NOMO-1 treated with DMSO at 0.1 percent for 48 hours (cell line): ENCODE data around the gene ESRRB.

Source experiments
- DNase-seq: peaks from one replicate; lab custom pipeline; 2025; ENCODE audit not compliant: unreplicated experiment; lab: John Stamatoyannopoulos, UW

The ESRRB gene

DNA sequence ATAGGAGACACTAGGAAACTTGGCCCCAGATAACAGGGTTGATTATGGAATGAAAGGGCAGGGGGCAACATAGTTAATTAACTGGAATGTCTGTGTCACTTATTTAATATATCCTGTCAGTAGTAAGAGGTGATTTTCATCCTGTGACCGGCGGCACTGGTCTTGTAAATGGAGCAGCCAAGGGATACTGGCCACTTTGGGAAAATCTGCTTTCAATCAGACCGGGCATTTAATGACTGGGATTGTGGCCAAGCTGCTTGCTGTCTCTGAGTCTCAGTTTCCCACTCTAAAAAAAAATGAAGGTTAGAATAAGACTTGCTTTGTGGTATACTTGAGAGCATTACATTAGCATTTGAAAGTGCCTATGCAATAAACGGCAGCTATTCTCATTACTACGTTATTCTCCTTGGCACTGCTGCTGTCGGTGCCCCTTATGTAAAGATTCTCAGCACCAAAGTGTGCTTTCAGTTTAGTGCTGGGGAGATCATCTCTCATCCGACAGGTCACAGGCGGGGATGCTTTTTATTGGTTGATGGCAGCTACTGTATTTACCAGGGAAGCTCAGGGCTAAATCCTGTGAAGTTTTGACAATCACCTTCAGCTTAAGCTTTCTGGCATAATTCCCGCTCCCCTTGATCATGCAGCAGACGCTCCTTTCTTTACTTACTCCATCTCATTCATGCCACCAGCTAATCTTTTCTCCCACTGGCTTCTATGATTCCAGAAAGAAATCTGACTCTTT, 162.1 kb downstream of the ESRRB start:
- DNase-seq: no peak

DNA sequence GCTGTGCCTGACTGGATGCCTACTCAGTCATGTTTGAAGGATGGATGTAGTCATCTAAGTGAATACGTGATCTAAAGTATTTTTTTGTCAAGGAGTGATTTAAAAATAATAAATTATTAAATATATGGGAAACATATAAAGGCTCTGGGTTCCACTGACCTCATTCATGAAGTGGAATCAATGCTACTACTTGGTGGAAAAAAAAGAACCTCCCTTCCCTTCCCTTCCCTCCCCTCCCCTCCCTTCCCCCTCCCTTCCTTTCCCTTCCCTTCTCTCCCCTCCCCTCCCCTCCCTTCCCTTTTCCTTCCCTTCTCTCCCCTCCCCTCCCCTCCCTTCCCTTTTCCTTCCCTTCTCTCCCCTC, 162.7 kb downstream of the ESRRB start:
- no peak for DNase-seq

- DNase-seq: no peak
Observed at GRCh38 chr14:76539130-76539529, 163.2 kb downstream of the ESRRB start.

- peak; percentile 67 for DNase-seq
Observed at GRCh38 chr14:76541594-76542219, 165.8 kb downstream of the ESRRB start.

- DNase-seq: peak; percentile 35
Observed at GRCh38 chr14:76546426-76547221, 170.7 kb downstream of the ESRRB start.

DNA sequence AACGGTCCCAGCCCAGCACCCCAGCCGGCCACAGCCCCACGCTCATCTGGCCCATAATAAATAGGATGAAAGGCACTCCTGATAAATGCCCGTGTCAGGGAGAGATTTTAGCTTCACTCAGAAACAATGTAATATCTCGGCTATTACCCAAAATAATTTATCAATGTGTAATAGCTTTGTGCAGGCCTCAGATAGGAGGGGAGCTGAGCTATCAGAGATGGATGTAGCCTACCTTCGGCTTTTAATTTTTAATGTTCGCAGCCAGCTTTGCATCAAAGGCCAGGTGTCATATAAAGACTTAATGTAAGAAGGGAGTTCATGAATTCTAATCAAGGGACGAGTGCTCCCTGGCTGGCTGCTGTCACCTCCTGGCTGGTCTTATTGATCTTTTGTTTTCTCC, 171.9 kb downstream of the ESRRB start:
- DNase-seq: no peak

DNA sequence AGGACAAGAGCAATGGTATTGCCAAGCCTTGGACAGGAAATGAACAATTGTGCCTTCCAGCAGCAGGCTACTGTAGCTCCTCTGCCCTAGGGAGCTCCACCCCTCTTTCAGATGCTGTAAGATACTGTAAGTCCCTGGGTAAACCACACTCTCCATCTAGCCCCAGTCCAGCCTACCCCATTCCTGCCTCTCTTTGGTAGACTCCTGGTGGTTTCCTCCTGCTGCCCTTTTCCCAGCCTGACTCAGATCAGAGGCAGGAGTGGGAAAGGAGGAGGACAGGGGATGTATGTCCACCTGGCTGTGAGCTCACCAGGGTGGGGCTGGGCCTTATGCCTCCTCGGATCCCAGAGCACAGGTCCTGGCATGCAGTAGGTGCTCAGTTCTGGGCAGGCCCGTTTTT, 174.6 kb downstream of the ESRRB start:
- no peak for DNase-seq

DNA sequence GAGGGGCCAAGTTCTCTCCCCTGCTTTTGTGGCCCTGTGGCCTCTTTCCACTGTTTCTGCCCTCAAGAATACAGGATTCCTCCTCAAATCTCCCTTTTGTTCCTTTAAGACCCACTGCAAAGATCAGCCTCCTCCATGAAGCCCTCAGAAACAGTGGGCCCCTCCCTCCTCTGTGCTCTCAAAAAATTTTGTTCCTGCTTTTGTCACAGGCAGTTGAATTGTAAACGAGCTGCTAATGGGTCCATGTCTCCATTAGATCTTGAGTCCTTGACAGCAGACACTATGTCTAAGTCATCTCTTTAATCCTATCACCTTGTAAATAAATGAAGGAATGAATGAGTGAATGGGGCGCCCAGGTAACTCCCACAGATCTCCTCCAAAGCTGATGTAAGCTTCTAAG, 175.2 kb downstream of the ESRRB start:
- DNase-seq: no peak
